K562 (cell line): ENCODE results near the gene MBD4. TPM values are rescaled to one million over a fixed set of nuclear protein-coding genes. Genes with fewer than 3 reads are reported as not detected.

Source experiments
- ATAC-seq: fragments of 200-7000 bp; cut with Tn5 transposase; 3 replicates; pipeline ENCODE4 v1.9.1; 2020; ENCODE audit warnings: moderate library complexity
- BruUV-seq: library from RNA; stranded (reverse); fragments of 400-500 nt; replicated peaks from 2 replicates; lab custom pipeline; 2021; lab: Mats Ljungman, UMichigan
- CTCF ChIA-PET: fragments of 300-600 bp; formaldehyde crosslinking; extraction: SDS; loops from one replicate; lab custom pipeline; 2021; ENCODE audit warnings: low intra/inter-chr PET ratio; lab: Yijun Ruan, JAX
- POLR2A ChIA-PET: fragments of 300-600, 350-650 bp; sonication (Branson Sonifier 250); formaldehyde crosslinking; extraction: SDS; loops from one replicate; lab custom pipeline; 2021; ENCODE audit warnings: antibody characterized with exemption, inconsistent platforms; lab: Yijun Ruan, JAX
- DNase-seq, 4 experiments: peaks; one replicate each; pipeline versions ENCODE4 v3.0.0 to v3.0.0-alpha.2; 2011 to 2018; ENCODE audit warnings: low spot score in 3 of 4, mixed read lengths in 3 of 4; ENCODE audit errors: extremely low read depth in 1 of 4
- FAIRE-seq: peaks from 2 replicates; lab custom pipeline; 2011; peaks lifted over from hg19 to GRCh38; lab: Jason Lieb, UNC
- H2AFZ ChIP-seq: 2 replicates; pipeline ENCODE4 v1.6.0; 2011; ENCODE audit warnings: low read depth, low read length, control low read depth, inconsistent platforms
- H3K27ac ChIP-seq: fragments of 200-600 bp; 3 replicates; pipeline ENCODE4 v1.8.0; 2011; ENCODE audit warnings: low read depth, mild to moderate bottlenecking, control low read depth, inconsistent platforms, low read length, moderate library complexity, mixed read lengths; ENCODE audit errors: extremely low read depth
- H3K27me3 ChIP-seq, 2 experiments: fragments of 300-600 bp in 1 of 2; 2 replicates in 1 of 2; 3 replicates in 1 of 2; pipeline versions ENCODE4 v1.6.0 to v1.8.0; 2011; ENCODE audit warnings: inconsistent platforms in 2 of 2, low read length in 2 of 2, mild to moderate bottlenecking in 1 of 2, mixed read lengths in 1 of 2, moderate library complexity in 1 of 2; ENCODE audit not compliant: control insufficient read depth in 2 of 2, insufficient read depth in 2 of 2
- H3K36me3 ChIP-seq: fragments of 300-600 bp; 3 replicates; pipeline ENCODE4 v1.8.0; 2011; ENCODE audit warnings: mild to moderate bottlenecking, low read length, inconsistent platforms; ENCODE audit not compliant: control insufficient read depth, insufficient read depth
- H3K4me1 ChIP-seq, 2 experiments: fragments of 200-600 bp in 1 of 2; replicated peaks in 1 of 2; 2 replicates in 1 of 2; 3 replicates in 1 of 2; pipeline versions ENCODE4 v1.5.1 to v1.8.0; 2011; ENCODE audit warnings: inconsistent platforms in 2 of 2, low read length in 2 of 2, mild to moderate bottlenecking in 1 of 2, mixed read lengths in 1 of 2, moderate library complexity in 1 of 2; ENCODE audit not compliant: control insufficient read depth in 2 of 2, insufficient read depth in 2 of 2
- H3K4me2 ChIP-seq: 2 replicates; pipeline ENCODE4 v1.6.1; 2011; ENCODE audit warnings: low read length, control low read depth, inconsistent platforms, mixed read lengths; ENCODE audit not compliant: insufficient read depth
- H3K4me3 ChIP-seq: fragments of 200-600 bp; sonication (generic), shearing (Covaris generic); 2 replicates; pipeline ENCODE4 v1.5.1; 2016; ENCODE audit warnings: control low read depth, inconsistent platforms
- H3K79me2 ChIP-seq: fragments of 200-600 bp; 3 replicates; pipeline ENCODE4 v1.8.0; 2011; ENCODE audit warnings: low read length, inconsistent platforms; ENCODE audit not compliant: control insufficient read depth, insufficient read depth
- H3K9ac ChIP-seq, 2 experiments: 2 replicates each; pipeline versions ENCODE4 v1.6.0 to v1.6.1; 2011; ENCODE audit warnings: low read depth in 2 of 2, low read length in 2 of 2, control low read depth in 1 of 2, inconsistent platforms in 1 of 2, mild to moderate bottlenecking in 1 of 2, mixed read lengths in 1 of 2; ENCODE audit not compliant: insufficient read depth in 1 of 2
- H3K9me1 ChIP-seq: one replicate; pipeline ENCODE4 v1.6.0; 2011; ENCODE audit warnings: inconsistent platforms, mild to moderate bottlenecking, low read length, moderate library complexity; ENCODE audit not compliant: control insufficient read depth, insufficient read depth
- H3K9me3 ChIP-seq: replicated peaks from 2 replicates; pipeline ENCODE4 v1.5.1; 2011; ENCODE audit warnings: low read depth, low read length, inconsistent platforms; ENCODE audit not compliant: control insufficient read depth, insufficient read depth
- H4K20me1 ChIP-seq: replicated peaks from 2 replicates; pipeline ENCODE4 v1.6.1; 2011; ENCODE audit warnings: low read length, inconsistent platforms, mixed read lengths; ENCODE audit not compliant: control insufficient read depth, insufficient read depth
- C11orf30 ChIP-seq: fragments of 450-650 bp; IDR thresholded peaks from 2 replicates; pipeline ENCODE4 v1.6.1; 2016; ENCODE audit warnings: low read depth, mild to moderate bottlenecking
- CHD2 ChIP-seq: IDR thresholded peaks from 2 replicates; pipeline ENCODE4 v1.6.1; 2011; ENCODE audit warnings: low read depth, low read length
- GTF2E2 ChIP-seq: fragments of 200-800 bp; sonication (Bioruptor generic); IDR thresholded peaks from 2 replicates; pipeline ENCODE4 v1.6.1; 2016; ENCODE audit warnings: missing genetic modification characterization, missing compliant biosample characterization
- HIVEP1 ChIP-seq: fragments of 250-450 bp; sonication (Bioruptor Pico); IDR thresholded peaks from 2 replicates; pipeline ENCODE4 v1.4.0; 2020; ENCODE audit warnings: mild to moderate bottlenecking
- HNRNPK ChIP-seq: fragments of 200-400 bp; formaldehyde crosslinking; IDR thresholded peaks from one replicate; pipeline ENCODE4 v1.6.1; 2018; ENCODE audit warnings: mild to moderate bottlenecking, low read depth, low read length; ENCODE audit not compliant: poor library complexity, severe bottlenecking
- KLF1 ChIP-seq: fragments of 450-650 bp; IDR thresholded peaks from 2 replicates; pipeline ENCODE4 v1.6.1; 2016; ENCODE audit warnings: missing genetic modification characterization, missing compliant biosample characterization
- SMAD4 ChIP-seq: fragments of 250-450 bp; sonication (Bioruptor Pico); conservative IDR thresholded peaks from 2 replicates; pipeline ENCODE4 v1.8.0; 2021; ENCODE audit warnings: inconsistent platforms, mild to moderate bottlenecking, moderate library complexity
- SMC3 ChIP-seq: conservative IDR thresholded peaks from 2 replicates; pipeline ENCODE4 v1.6.1; 2011; ENCODE audit warnings: low read depth, low read length, improper control_type of control experiment; ENCODE audit not compliant: insufficient read depth
- TAL1 ChIP-seq: fragments of 450-650 bp; IDR thresholded peaks from 2 replicates; pipeline ENCODE4 v1.6.1; 2016; ENCODE audit warnings: mild to moderate bottlenecking
- TEAD1 ChIP-seq, 2 experiments: fragments of 450-650 bp in 1 of 2; sonication (generic) in 1 of 2; formaldehyde crosslinking; IDR thresholded peaks; 2 replicates each; pipeline versions ENCODE4 v1.4.0 to v1.8.0; 2020 to 2022; ENCODE audit warnings: mild to moderate bottlenecking in 2 of 2, missing genetic modification reagents in 1 of 2
- TGIF2 ChIP-seq: sonication (generic); formaldehyde crosslinking; IDR thresholded peaks from 2 replicates; pipeline ENCODE4 v1.8.1; 2022; ENCODE audit warnings: mild to moderate bottlenecking, missing genetic modification reagents, moderate library complexity
- YY1 ChIP-seq, 3 experiments: IDR thresholded peaks; 2 replicates each; pipeline ENCODE4 v1.6.1; 2011; ENCODE audit warnings: low read length in 2 of 3, mild to moderate bottlenecking in 2 of 3, moderate library complexity in 2 of 3, borderline replicate concordance in 1 of 3, control low read depth in 1 of 3, low read depth in 1 of 3; ENCODE audit not compliant: insufficient read depth in 3 of 3, insufficient replicate concordance in 2 of 3, control insufficient read depth in 1 of 3, insufficient read length in 1 of 3; ENCODE audit errors: extremely low read depth in 1 of 3
- ZBTB1 ChIP-seq: sonication (generic); formaldehyde crosslinking; IDR thresholded peaks from 2 replicates; pipeline ENCODE4 v1.8.1; 2023; ENCODE audit warnings: missing genetic modification reagents, low read depth, mild to moderate bottlenecking, borderline replicate concordance
- ZNF436 ChIP-seq: fragments of 250-450, 450-650 bp; sonication (Bioruptor Pico); formaldehyde crosslinking; IDR thresholded peaks from 2 replicates; pipeline ENCODE4 v1.7.0; 2020; ENCODE audit warnings: mild to moderate bottlenecking
- ZNF584 ChIP-seq: fragments of 200-800 bp; sonication (Bioruptor generic); IDR thresholded peaks from 2 replicates; pipeline ENCODE4 v1.6.1; 2016; ENCODE audit warnings: low read depth, mild to moderate bottlenecking, missing genetic modification characterization, missing compliant biosample characterization
- WGBS: fragments of 100-300 bp; shearing (Covaris generic); methylation state at CpG from one replicate; pipeline ENCODE4 v1.1.6; 2016; ENCODE audit warnings: low coverage, mixed read lengths; ENCODE audit not compliant: insufficient coverage; ENCODE audit errors: missing lambda C conversion rate; 5-methylcytosine and 5-hydroxymethylcytosine counted together
- in situ Hi-C: fragments of 300-500 bp; cut with MboI; formaldehyde crosslinking; loops from 4 replicates; pipeline ENCODE4 v1.15.0; 2018; ENCODE audit warnings: inconsistent platforms, mixed read lengths
- intact Hi-C: fragments of 100-400 bp; cut with micrococcal nuclease; formaldehyde crosslinking; loops from 2 replicates; pipeline ENCODE4 v1.14.2; 2022
- polyA plus RNA-seq, 8 experiments: library from polyadenylated mRNA; depleted of rRNA in 4 of 8; stranded (reverse) in 5 of 8; unstranded in 3 of 8; fragments of >200 nt; fragmentation: Nextera tagmentation in 2 of 8; fragmentation: Illumina TruSeq in 1 of 8; extraction: Ambion mirVana in 2 of 8; extraction: Trizol in 1 of 8; gene quantifications; 2 replicates each; pipeline versions ENCODE4 v1.2.1 to v1.2.3, GENCODE V29; 2011 to 2014; ENCODE audit warnings: inconsistent platforms in 1 of 8, missing spikeins in 1 of 8
- total RNA-seq, 7 experiments: library from RNA; depleted of rRNA in 6 of 7; stranded (reverse); fragments of >200 nt in 6 of 7; fragmentation: Illumina TruSeq in 2 of 7; extraction: Trizol in 2 of 7; gene quantifications; 2 replicates each; pipeline versions ENCODE4 v1.2.1 to v1.2.3, GENCODE V29; 2011 to 2021; ENCODE audit warnings: low replicate concordance in 1 of 7
- TF ChIP-seq, protein P1 (sequence below): IDR thresholded peaks from 2 replicates; pipeline ENCODE4 v1.6.1; 2011; ENCODE audit warnings: borderline replicate concordance, low read depth, mild to moderate bottlenecking, moderate library complexity, low read length; ENCODE audit not compliant: insufficient read depth, poor library complexity, severe bottlenecking
- TF ChIP-seq, protein P2 (sequence below): fragments of 250-450 bp; sonication (Bioruptor Pico); IDR thresholded peaks from 2 replicates; pipeline ENCODE4 v1.5.0; 2021; ENCODE audit warnings: mild to moderate bottlenecking, moderate library complexity

MBD4 gene
- total and polyA plus RNA-seq, 9 of the 15 experiments (the other 6 are each of a cell fraction or from before 2014, with no cell fraction given), result 13.3 to 63.9 (median 39.0) TPM

DNA sequence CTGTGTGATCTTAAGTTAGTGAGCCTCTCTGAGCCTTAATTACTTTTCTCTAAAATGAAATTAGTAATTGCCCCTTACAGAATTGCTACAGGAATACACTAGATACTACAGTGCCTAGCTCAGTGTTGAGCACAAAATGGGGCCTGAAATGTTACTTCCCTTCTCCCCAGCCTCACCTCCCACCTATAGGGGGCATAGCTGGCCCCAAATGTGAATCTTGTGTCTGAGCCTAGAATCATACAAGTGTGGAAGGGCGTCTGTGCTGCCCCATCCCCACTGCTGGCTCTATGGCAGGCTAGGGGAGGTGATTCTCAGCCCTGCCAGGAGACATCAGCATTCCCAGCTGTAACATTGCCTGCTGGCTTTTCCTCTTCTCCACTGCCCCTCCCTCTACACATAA, 43.0 kb upstream of the MBD4 start:
- no peak overlapping the region for H3K4me2 ChIP-seq
- 64% methylated on average over 1 of the region's 1 CpG for WGBS
- no peaks in the 10 kb centered on the region for H3K9me3 ChIP-seq
- POLR2A ChIA-PET, result interaction anchor here (2.1 kb wide), 1 partner anchor 43 kb away, joined by 4 read pairs; the partner anchor contains the start of genes IFT122 and MBD4
- FAIRE-seq (peak; percentile 64), DNase-seq (peak; percentile 26 to 43 (median 38)), ATAC-seq (peak; percentile 81)
- H3K4me3 ChIP-seq, result no peak overlapping the region
- CTCF ChIA-PET, result no interaction called here
- peaks cover 21% of the 10 kb centered on the region; the same call in 2 of the 3 replicates for H3K36me3 ChIP-seq
- no peak overlapping the region for H2AFZ ChIP-seq
- in situ Hi-C loops, result loop anchor here (5.0 kb wide), 2 partner anchors 350 to 615 kb away; no protein-coding TSS in a partner anchor
- no peak overlapping the region for H3K27ac ChIP-seq
- intact Hi-C loops, result loop anchor here (5.0 kb wide), 1 partner anchor 40 kb away; the partner anchor contains the start of gene IFT122
- H3K9me1 ChIP-seq, result no peaks in the 10 kb centered on the region
- H3K27me3 ChIP-seq, result no peaks in the 10 kb centered on the region
- BruUV-seq, result no TSS peak
- H4K20me1 ChIP-seq, result no peaks in the 10 kb centered on the region
- peaks cover 14 to 21% of the 10 kb centered on the region in 2 experiments; a peak in 4 of 5 replicates for H3K4me1 ChIP-seq
- no peak overlapping the region; a peak in 1 of 4 replicates for H3K9ac ChIP-seq
- H3K79me2 ChIP-seq, result no peaks in the 10 kb centered on the region
- TF ChIP-seq TGIF2 (CRISPR knock-in tag) (no peak), ZNF436 (CRISPR knock-in tag) (no peak), SMC3 (0 out of 2 replicates have a peak, but pooled peaks have one; percentile 18), SMAD4 (no peak), ZBTB1 (no peak), TAL1 (no peak), CHD2 (no peak), TEAD1 (CRISPR knock-in tag; IDR thresholded peaks at IDR 0.05) (no peak), HIVEP1 (no peak), C11orf30 (no peak), HNRNPK (no peak), ZNF584 (CRISPR knock-in tag) (no peak), KLF1 (tag) (no peak), YY1 (IDR thresholded peaks at IDR 0.05; ENCODE audit: borderline replicate concordance in 1 of 3, control insufficient read depth in 1 of 3, extremely low read depth in 1 of 3, insufficient read depth in 3 of 3, insufficient read length in 1 of 3, insufficient replicate concordance in 2 of 3, low read depth in 1 of 3, low read length in 2 of 3) (peak in 1 of 3 experiments; percentile 30), GTF2E2 (tag) (no peak)
- TF ChIP-seq, protein P1, sequence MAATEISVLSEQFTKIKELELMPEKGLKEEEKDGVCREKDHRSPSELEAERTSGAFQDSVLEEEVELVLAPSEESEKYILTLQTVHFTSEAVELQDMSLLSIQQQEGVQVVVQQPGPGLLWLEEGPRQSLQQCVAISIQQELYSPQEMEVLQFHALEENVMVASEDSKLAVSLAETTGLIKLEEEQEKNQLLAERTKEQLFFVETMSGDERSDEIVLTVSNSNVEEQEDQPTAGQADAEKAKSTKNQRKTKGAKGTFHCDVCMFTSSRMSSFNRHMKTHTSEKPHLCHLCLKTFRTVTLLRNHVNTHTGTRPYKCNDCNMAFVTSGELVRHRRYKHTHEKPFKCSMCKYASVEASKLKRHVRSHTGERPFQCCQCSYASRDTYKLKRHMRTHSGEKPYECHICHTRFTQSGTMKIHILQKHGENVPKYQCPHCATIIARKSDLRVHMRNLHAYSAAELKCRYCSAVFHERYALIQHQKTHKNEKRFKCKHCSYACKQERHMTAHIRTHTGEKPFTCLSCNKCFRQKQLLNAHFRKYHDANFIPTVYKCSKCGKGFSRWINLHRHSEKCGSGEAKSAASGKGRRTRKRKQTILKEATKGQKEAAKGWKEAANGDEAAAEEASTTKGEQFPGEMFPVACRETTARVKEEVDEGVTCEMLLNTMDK, result peak; percentile 12
- TF ChIP-seq, protein P2, sequence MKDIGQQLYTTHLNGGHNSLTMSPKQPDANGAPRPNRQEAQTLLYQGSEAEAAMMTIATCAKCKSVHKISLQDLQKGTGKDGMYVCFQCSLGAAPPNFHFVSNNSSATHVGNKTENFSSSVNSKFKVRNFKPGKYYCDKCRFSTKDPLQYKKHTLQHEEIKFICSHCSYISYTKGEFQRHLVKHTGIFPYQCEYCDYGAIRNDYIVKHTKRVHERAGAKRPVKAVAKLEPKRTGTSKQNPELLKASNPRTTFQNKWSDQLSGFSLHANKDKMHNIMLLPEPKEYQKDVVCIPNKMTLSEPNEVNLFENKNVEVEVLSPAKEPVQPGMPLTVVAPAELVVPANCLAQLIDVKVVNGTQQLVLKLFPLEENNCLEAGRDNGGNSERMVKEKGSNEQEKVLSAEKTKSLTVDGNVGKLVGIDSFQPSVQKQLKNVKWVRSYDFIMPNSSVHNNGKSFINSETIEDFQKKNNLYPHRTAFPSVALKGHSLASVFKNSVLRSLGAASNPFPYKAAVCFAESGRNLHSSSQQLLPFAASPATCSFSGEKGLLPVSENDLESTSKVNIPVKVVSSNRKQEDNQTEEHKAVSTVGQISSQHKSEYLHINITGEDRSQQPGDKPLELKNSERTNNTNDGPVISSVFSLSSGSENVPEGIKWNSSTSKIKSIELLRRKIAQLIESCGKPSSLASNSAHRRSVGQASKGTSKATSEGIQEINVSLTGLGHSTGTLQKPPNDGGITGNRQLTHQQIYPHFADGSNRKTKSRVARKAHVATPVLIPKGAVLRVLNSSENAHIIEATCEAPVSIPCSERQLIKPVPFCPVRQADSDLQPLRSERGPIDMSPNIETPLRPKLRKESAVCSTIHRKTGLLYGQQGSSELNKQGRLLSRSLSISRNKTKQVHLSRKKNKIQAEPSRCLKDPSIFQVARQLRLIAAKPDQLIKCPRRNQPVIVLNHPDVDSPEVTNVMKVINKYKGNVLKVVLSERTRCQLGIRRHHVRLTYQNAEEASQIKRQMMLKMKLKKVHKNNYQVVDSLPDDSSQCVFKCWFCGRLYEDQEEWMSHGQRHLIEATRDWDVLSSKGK (CRISPR knock-in tag), result no peak
